ENCODE data around the gene CDCA7. TPM values are rescaled to one million over a fixed set of nuclear protein-coding genes. Genes with fewer than 3 reads are reported as not detected.
"Not testable (repeated sequence)": the region's sequence is repeated elsewhere in the genome, so short reads cannot be mapped to it uniquely, and the experiment has no call there.

Gene CDCA7
- total RNA-seq = 5.5 TPM

DNA sequence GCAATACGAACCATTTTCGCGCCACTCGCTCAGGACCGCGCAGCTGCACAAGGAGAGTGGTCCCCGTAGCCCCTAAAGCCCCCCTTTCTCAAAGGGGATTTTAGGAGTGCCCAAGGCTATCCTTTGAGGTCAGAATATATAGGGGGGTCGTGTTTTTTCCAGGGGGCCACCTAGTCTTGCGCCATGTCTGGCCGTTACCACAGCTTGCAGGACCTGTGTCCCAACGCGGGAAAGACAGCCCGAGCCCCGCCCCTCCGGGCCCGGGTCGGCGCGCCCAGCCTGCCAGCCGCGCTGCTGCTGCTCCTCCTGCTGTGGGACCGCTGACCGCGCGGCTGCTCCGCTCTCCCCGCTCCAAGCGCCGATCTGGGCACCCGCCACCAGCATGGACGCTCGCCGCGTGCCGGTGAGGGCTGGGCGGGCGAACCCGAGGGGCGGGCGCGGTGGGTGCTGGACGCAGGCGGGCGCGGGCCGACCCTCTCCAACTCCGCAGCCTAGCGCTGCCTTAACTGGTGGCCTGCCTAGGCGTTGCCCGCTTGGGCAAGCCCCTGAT, at the start of gene CDCA7:
Gene CDCA7 (plus strand): TSS at position 291 of the 550 bp plus-strand sequence. CDS start 92 bp downstream, at position 383.
- peak; percentile 49 for DNase-seq (ENCODE audit: low spot score)

DNA sequence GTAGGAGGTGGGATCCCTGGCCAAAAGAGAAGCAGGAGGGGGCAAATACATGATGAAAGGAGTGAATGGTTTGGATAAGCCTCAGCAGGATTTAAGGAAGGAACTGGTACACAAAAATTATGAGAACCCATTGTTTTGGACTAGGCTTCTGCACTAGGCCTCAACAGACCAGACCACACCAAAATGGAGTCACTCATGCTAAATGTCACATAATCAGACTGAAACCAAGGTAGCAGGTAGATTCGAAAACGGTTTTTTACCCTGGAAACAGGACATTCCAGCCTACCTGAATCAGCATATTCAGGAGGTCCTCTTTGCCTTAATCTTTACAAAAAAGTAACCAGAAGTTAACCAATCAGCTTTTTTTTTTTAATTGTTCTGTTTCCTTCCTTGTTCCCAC, 49.4 kb upstream of the CDCA7 start:
- no peak for DNase-seq (ENCODE audit: low spot score)

DNA sequence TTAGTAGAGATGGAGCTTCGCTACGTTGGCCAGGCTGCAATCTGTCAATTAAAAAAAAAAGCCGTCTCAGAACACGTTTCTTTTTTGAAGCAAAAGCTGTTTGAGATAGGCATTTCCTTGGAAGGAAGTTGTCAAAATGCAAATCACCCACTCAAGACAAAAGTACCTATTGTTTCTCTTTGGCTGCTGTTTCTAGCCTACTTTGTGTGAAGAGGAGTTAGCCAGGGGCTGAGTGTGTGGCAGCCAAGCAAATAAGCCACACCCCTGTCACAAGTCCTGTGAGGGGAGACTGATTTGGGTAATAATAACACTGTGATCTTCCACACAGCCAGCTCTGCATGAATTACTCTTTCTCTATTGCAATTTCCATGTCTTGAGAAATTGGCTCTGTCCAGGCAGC, 47.4 kb upstream of the CDCA7 start:
- no peak for DNase-seq (ENCODE audit: low spot score)

DNA sequence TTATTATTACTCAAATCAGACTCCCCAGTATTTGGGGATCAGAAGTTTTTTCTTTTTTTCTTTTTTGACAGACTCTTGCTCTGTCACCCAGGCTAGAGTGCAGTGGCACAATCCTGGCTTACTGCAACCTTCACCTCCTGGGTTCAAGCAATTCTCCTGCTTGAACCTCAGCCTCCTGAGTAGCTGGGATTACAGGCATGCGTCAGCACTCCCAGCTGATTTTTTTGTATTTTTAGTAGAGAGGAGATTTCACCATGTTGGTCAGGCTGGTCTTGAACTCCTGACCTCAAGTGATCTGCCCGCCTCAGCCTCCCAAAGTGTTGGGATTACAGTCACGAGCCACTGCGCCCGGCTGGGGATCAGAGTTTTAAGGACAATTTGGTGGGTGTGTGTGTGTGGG, 45.3 kb upstream of the CDCA7 start:
- not testable (repeated sequence) for DNase-seq (ENCODE audit: low spot score)

DNA sequence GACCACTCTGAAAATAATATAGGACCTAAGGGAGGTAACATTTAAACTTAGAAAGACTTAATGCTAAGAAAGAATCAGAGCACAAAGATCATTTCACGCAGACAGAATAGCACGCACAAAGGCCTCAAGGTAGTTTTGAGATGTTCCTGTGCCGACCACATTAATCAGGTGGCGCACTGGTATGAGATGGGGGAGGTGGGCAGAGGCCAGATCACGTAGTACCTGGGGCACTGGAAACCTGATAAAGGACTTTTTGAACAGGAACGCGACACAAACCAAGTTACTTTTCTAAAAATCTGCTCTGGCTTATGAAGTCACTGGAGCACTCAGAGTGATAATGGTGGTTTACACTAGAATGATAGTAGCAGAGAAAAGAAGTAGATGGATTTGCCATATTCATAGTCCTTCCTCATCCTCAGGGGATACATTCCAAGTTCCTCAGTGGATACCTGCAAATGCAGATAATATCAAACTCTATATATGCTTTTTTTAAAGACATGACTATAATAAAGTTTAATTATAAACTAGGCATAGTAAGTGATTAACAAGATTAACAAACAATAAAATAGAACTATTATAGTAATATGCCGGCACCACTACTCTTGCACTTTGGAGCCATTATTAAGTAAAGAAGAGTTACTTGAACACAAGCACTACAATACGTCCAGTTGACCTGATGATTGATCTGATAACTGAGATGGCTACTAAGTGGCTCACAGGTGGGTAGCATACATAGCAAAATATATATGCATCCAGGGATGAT, 42.6 kb upstream of the CDCA7 start:
- DNase-seq (ENCODE audit: low spot score) = no peak

DNA sequence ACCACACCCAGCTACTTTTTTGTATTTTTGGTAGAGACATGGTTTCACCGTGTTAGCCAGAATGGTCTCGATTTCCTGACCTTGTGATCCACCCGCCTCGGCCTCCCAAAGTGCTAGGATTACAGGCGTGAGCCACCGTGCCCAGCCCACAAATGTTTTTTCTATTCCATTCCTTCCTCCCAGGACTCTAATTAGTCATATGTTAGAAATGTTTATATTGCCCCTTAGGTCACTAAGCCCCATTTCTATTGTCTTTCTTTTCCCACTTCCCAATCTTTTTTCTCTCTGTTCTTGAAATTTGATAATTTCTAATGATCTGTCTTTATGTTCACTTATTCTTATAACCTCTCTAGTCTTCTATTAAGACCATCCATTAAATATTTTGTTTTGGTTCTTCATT, 31.3 kb upstream of the CDCA7 start:
- DNase-seq (ENCODE audit: low spot score) = no peak

DNA sequence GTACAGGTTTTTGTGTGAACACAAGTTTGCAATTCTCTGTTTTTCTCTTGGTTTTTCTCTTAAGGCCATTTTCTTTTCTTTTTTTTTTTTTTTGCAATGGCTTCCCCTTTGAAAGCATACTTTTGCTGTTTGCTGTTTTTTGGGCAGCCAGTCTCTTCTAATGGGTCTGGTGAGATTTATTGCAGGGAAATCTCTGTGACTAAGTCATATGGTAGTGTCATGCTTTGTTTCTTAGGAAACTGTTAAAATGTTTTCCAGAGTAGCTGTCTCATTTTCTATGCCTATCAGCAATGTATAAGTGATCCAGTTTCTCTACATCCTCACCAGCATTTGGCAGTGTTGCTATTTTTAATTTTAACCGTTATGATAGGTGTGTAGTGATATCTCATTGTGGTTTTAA, 27.9 kb upstream of the CDCA7 start:
- no peak for DNase-seq (ENCODE audit: low spot score)

DNA sequence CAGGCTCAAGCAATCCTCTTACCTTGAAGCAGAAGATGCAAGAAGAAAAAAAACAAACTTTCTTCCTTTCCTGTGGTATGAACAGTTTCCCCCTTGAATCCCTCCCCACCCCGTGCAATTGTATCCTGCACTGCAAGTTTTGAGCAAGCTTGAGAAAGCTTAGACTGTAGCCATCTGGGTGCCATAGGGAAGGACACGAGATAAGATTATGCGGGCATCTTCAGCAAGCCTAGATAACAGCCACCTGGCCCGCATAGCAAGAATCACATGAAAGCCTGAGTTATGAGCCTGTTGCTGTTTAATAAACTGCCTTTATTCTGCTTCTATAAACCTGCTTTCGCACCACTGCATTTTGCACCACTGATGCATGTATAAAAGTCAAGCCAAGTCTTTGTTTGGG, 27.3 kb upstream of the CDCA7 start:
- DNase-seq (ENCODE audit: low spot score) = no peak

DNA sequence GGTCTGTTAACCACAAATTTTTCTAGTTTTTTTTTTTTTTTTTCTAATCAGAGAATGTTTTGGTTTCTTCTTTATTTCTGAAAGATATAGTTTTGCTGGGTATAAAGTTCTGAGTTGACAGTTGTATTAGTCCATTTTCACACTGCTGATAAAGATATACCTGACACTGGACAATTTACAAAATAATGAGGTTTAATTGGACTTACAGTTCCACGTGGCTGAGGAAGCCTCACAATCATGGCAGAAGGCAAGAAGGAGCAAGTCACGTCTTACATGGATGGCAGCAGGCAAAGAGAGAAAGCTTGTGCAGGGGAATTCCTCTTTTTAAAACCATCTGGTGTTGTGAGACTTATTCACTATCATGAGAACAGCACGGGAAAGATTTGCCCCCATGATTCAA, 21.7 kb upstream of the CDCA7 start:
- not testable (repeated sequence) for DNase-seq (ENCODE audit: low spot score)

DNA sequence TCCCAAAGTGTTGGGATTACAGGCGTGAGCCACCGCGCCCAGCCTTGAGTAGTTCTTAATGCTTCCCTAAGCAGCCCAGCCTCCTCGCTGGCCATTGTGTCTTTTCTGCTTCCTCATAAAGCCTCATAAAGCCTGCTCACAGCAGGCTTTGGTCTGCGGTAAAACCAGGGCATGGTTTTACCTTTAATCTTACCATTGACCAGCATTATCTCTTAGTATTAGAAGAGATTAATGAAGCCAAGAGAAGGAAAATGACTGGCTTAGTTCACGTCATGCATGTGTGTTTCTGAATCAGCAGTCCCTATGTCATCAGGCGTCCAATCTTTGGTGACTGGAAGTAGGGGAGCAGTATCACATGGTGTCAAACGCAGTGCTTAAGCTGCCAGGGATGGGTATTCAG, 14.9 kb upstream of the CDCA7 start:
- DNase-seq (ENCODE audit: low spot score) = no peak

DNA sequence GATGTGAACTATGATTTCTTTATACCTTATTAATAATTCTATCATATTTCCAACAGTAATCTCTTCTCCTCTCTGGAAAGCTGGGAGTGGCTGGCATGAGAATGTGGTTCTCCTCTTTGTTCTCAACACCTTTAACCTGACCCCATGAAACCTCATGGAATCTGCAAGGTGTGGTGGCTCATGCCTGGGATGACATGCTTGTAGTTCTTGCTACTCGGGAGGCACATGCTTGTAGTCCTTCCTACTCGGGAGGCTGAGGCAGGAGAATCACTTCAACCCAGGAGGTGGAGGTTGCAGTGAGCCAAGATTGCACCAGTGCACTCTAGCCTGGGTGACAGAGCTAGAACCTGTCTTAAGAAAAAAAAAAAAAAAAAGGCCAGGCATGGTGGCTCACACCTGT, 10.8 kb upstream of the CDCA7 start:
- DNase-seq (ENCODE audit: low spot score) = no peak

DNA sequence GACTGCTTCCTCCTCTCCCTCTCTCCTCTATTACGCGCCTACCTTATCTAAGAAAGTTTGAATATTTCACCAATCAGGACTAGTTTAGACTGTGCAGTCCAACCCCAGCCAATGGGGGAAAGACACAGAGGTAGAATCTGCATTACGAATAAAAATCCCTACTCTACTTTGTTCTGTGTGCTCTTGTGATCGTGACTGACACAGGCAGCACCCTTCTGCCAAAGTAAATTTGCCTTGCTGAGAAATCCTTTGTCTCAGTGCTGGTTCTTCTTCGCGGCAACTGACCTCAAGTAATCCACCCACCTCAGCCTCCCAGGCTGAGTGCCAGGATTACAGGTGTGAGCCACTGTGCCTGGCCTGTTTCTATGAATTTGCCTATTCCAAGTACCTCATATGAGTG, 8.6 kb upstream of the CDCA7 start:
- DNase-seq (ENCODE audit: low spot score) = no peak

DNA sequence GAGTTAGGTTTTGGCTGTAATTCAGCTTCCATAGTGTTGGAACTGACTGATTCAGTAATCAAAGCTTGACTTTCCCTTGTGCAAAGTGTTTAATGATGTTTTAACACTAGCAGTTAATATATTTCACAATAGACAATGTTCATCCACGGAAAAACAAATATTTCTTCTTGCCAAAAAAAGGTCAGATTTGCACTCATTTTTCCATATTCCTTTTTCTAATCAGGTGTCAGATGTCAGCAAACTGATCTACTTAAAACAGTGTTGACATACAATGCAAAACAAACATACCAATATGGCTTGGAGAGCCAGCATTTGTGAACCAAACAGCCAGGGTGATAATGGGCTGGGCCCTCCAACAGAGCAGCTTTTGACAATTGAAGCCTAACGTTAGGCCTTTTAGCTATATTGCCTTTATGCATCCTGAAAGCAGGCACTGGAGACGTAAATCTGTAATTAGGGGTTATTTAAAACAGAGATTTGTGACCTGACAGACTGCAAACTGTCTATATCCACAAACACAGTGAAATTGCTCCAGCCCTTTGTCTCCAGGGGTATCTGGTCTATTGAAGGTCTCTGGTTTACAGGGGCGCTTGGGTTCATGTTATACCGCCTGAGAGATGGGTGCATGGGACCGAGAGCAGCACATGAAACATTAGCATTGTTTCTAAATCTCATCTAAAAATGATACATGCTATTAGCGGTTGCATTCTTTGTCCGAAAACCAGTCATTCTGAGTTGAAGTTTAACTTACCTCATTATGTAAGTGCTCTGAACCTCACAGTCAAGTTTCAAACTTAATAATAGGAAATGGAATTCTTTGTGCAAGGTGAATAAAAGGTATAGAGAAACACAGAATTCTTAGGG, 7.1 kb upstream of the CDCA7 start:
- DNase-seq (ENCODE audit: low spot score) = no peak

DNA sequence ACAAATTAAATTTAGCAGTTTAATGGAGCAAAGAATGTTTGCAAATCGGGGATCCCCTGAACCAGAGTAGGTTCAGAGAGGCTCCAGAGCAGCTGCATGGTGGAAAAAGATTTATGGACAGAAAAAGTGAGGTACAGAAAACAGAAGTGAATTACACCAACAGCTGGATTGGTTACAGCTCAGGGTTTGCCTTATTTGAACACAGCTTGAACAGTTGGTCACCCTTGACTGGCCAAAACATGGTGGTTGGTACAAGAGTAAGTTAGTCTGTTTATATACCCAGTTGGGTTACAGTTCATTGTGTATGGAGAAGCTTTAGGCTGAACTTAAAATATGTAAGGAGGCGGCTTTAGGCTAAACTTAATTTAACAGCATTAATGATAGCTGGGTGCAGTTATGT, 5.4 kb upstream of the CDCA7 start:
- no peak for DNase-seq (ENCODE audit: low spot score)

DNA sequence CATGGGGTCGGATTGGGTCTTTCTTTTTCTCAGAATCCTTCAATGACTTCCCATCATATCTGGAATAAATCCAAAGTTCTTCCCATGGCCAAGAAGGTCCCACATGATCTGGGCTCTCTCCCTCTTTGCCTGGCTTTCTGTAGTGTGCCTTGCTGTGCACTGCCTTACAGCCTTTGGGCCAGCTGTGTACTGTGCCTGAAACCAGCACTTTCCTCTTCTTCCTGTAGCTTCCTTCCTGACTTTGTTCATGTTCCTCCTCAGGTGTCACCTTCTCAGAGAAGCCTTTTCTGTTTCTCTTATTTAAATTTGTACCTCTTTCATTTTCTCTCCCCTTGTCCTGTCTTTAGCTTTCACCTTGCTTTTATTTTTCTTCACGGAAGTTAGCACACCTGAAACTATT, 4.3 kb upstream of the CDCA7 start:
- no peak for DNase-seq (ENCODE audit: low spot score)

DNA sequence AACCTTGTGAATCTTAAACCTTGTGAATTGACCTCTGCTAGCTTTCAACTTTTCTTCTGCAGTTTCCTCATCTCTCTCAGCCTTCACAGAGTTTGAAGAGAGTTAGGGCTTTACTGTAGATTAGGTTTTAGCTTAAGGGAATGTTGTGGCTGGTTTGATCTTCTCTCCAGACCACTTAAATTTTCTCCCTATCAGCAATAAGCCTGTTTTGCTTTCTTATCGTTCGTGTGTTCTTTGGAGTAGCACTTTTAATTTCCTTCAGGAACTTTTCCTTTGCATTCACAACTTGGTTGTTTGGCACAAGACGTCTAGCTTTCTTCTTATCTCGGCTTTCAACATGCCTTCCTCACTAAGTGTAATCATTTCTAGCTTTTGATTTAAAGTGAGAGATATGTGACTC, 2.8 kb upstream of the CDCA7 start:
- no peak for DNase-seq (ENCODE audit: low spot score)

DNA sequence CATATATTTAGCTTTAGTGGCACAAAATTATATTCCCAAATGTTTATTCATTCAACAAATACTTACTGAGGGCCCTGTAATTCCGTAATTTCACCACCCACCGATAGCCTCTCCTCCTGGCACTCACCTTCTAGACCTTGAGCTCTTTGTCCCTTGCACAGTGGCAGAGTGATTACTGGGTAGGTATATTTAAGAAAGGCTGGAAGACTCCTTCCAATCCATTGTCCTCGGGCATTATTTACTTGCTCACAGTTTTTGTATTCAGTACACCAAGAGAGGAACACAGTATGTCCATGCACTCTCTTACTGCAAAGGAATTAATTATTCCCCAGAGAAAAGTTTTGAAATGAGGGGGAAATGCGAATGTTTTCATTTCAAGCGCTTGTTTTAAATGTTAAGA, 1.1 kb upstream of the CDCA7 start:
- DNase-seq (ENCODE audit: low spot score) = no peak

DNA sequence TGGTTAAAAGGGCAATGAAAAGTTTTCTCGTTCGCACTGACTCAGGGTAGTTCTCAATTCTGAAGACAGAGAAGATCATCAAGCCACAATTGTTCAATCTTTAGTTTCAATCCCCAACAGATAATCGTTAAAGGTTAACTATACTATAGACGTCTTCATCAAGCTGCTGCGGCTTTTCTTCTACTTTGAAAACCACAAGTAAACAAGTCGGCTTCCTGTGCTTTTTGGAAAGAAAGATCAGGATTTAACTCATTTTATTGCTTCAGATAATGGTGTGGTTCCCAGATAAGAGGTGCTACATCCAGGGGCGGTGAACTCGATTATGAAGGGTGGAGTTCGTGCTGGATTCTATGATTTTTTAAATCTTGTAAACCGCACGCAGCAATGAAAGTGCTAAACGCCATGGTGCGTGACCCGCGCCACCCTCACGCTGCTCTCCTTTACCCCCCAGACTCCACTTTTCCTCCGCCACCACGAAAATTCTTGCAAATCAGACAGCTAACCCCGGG, 545 bp upstream of the CDCA7 start:
- DNase-seq (ENCODE audit: low spot score) = no peak

DNA sequence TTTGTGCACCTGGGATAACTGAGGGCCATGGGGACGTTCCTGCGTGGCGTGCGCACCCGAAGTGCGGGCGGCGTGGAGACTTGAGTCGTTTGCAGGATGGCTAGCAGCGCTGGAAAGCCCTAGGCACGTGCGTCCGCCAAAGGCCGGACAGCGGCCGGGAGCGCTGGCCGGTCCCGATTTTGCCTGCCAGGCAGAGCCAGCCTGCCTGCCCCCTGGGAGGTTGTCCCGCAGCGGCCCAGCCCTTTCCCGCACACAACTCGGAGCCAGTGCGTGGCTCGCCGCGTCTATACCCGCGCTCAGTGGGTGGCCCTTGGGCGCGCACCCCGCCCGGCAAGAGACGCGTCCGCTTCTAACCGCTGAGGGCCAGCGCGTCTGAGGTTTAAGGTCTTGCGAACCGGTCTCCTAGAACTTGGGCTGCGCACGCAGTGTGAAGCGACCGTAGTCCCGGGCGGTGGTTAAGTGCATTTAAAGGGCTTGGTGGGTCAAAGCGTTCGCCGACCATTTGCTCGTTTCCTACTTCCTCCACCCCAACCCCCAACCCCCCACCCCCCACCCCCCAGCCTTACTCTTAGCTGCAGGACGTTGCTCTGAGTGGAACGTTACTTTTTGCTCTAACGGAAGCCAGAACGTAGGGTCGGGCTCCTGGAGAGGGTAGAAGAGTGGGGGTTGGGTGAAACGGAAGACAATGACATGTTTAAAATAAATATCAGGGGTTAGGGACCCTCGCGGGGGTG, 627 bp downstream of the CDCA7 start:
- peak; percentile 46 for DNase-seq (ENCODE audit: low spot score)

DNA sequence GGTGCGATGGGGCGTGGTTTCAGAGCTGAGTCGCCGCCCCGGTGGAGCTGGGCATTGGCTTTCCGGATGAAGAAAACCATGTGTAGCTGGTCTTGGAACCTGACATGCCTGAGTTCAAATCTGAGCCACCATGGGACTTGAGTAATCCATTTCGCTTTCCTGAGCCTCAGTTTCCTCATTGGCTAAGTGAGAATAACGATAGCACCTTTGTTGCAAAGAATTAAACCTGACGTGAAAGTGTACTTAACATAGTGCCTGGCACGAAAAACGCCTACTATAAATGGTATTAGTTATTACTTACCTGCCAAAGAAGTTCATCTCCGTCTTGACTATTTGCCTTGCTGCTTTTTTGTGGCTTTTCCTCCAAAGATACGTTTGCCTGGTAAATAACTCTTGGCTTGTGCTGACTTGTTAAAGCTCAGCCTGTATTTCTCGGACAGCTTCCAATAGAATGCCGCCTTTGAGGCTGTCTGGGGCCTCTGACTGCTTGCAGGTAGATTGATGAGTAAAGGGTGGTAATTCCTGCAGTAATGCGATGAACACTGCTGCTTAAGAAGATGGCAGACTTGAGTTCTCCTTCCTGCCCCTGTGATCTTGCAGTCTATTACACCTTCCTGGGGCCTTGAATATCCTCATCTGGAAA, 1.3 kb downstream of the CDCA7 start:
- DNase-seq (ENCODE audit: low spot score) = peak; percentile 50

DNA sequence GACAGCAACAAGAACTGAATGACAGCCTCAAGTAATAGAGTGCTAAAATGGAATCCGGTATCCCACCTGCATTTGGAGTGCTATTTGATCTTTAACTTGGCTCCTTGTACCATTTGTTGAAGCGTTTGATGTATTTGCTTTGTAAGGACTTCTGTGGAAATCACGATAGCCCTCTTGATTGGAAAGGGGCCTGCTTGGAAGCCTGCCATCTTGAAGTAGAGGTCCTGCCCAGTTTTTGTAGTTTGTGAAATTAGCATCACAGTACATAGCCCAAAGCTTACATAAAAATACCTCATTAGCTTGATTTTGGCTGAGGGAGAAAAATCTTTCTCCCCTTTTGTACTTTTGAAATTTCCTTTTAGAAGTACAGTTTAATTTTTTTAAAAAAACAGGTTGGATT, 2.7 kb downstream of the CDCA7 start:
- DNase-seq (ENCODE audit: low spot score) = no peak

DNA sequence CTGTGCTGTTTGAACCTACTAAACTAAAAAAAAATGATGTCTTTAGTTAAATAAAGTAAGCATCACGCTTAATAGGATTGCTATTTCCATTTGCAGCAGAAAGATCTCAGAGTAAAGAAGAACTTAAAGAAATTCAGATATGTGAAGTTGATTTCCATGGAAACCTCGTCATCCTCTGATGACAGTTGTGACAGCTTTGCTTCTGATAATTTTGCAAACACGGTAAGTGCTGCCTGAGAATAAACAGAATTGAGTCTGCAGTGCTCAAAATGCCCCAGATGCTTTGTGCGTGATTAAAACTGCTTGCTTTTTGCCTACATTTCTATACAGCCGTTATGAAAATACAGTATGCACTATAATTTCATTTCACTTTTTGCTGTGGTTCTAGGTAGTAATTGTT, 3.9 kb downstream of the CDCA7 start:
- DNase-seq (ENCODE audit: low spot score) = no peak

Data from ureter (tissue), 1 donor.